Immature natural killer cell (primary cell): ENCODE results near the gene STAM. TPM values are rescaled to one million over a fixed set of nuclear protein-coding genes. Genes with fewer than 3 reads are reported as not detected.
"Not testable (repeated sequence)": the region's sequence is repeated elsewhere in the genome, so short reads cannot be mapped to it uniquely, and the experiment has no call there.

ENCODE experiments used
- DNase-seq, 3 donors: peaks; one replicate each; pipeline ENCODE4 v3.0.0; 2022; ENCODE audit warnings: mixed read lengths in 1 of 3
- H3K27ac Mint-ChIP-seq, 6 donors: one replicate each; pipeline ENCODE4 v1.8.0; 2020; ENCODE audit warnings: mixed read lengths in 6 of 6, mild to moderate bottlenecking in 5 of 6, inconsistent platforms in 4 of 6, moderate library complexity in 3 of 6
- H3K27me3 Mint-ChIP-seq, 3 donors: one replicate each; pipeline ENCODE4 v1.8.0; 2020 to 2021; ENCODE audit warnings: low read depth in 3 of 3, mild to moderate bottlenecking in 3 of 3, mixed read lengths in 3 of 3, moderate library complexity in 3 of 3, inconsistent platforms in 1 of 3
- H3K36me3 Mint-ChIP-seq, 3 donors: one replicate each; pipeline ENCODE4 v1.8.0; 2020; ENCODE audit warnings: mixed read lengths in 3 of 3, inconsistent platforms in 2 of 3, mild to moderate bottlenecking in 2 of 3
- H3K4me1 Mint-ChIP-seq, 2 donors: one replicate each; pipeline ENCODE4 v1.8.0; 2020; ENCODE audit warnings: inconsistent platforms in 2 of 2, mild to moderate bottlenecking in 2 of 2, mixed read lengths in 2 of 2, moderate library complexity in 1 of 2
- H3K4me3 Mint-ChIP-seq, 5 donors: one replicate each; pipeline ENCODE4 v1.8.0; 2020; ENCODE audit warnings: mild to moderate bottlenecking in 5 of 5, mixed read lengths in 5 of 5, inconsistent platforms in 3 of 5, moderate library complexity in 3 of 5
- H3K9me3 Mint-ChIP-seq, 6 donors: one replicate each; pipeline ENCODE4 v1.8.0; 2020; ENCODE audit warnings: mild to moderate bottlenecking in 6 of 6, mixed read lengths in 6 of 6, inconsistent platforms in 4 of 6, moderate library complexity in 3 of 6
- polyA plus RNA-seq, 3 donors: library from polyadenylated mRNA; unstranded; fragments of 300-500 nt; fragmentation: Illumina TruSeq; gene quantifications; one replicate each; pipeline ENCODE4 v1.2.3, GENCODE V29; 2021

STAM gene
- polyA plus RNA-seq, 3 donors from 2014 or later, result 7.3 to 10.0 (median 7.9) TPM

GRCh38 chr10:17626656-17627055, 17.3 kb upstream of the STAM start:
- Mint-ChIP-seq H3K4me3 (no peak overlapping the region), H3K9me3 (no peaks in the 10 kb centered on the region), H3K36me3 (no peaks in the 10 kb centered on the region), H3K4me1 (no peaks in the 10 kb centered on the region), H3K27ac (no peak overlapping the region), H3K27me3 (peaks cover 0 to 9% (median 3%) of the 10 kb centered on the region in 3 donors)
- DNase-seq, result no peak

GRCh38 chr10:17632590-17632989, 11.4 kb upstream of the STAM start:
- H3K4me1 Mint-ChIP-seq, H3K27me3 Mint-ChIP-seq, H3K9me3 Mint-ChIP-seq, DNase-seq, H3K4me3 Mint-ChIP-seq, H3K36me3 Mint-ChIP-seq, H3K27ac Mint-ChIP-seq: not testable (repeated sequence)

- Mint-ChIP-seq H3K9me3 (no peaks in the 10 kb centered on the region), H3K4me3 (no peak overlapping the region), H3K27ac (no peak overlapping the region), H3K36me3 (no peaks in the 10 kb centered on the region), H3K27me3 (peaks cover 0 to 3% (median 0%) of the 10 kb centered on the region in 3 donors), H3K4me1 (no peaks in the 10 kb centered on the region)
- no peak for DNase-seq
Observed at GRCh38 chr10:17633353-17633752, 10.6 kb upstream of the STAM start.

- H3K27ac Mint-ChIP-seq, result no peak overlapping the region
- H3K36me3 Mint-ChIP-seq, result peaks cover 0 to 6% (median 0%) of the 10 kb centered on the region in 3 donors
- peaks cover 0 to 6% (median 3%) of the 10 kb centered on the region in 3 donors for H3K27me3 Mint-ChIP-seq
- peaks cover under 1 to 11% of the 10 kb centered on the region in 2 donors for H3K4me1 Mint-ChIP-seq
- no peaks in the 10 kb centered on the region for H3K9me3 Mint-ChIP-seq
- no peak for DNase-seq
- H3K4me3 Mint-ChIP-seq, result no peak overlapping the region
Observed at GRCh38 chr10:17637869-17638268, 6.1 kb upstream of the STAM start.

GRCh38 chr10:17640331-17640816, 3.6 kb upstream of the STAM start:
- Mint-ChIP-seq H3K36me3 (peaks cover 0 to 6% (median 0%) of the 10 kb centered on the region in 3 donors), H3K27ac (no peak overlapping the region), H3K27me3 (peaks cover 9 to 20% (median 12%) of the 10 kb centered on the region in 3 donors), H3K9me3 (no peaks in the 10 kb centered on the region), H3K4me3 (no peak overlapping the region), H3K4me1 (peaks cover 22 to 36% of the 10 kb centered on the region in 2 donors)
- no peak for DNase-seq

- Mint-ChIP-seq H3K27ac (peak overlapping the region; percentile 99 to 100 (median 100)), H3K36me3 (peaks cover 0 to 6% (median 0%) of the 10 kb centered on the region in 3 donors), H3K4me3 (peak overlapping the region; percentile 92 to 99 (median 99)), H3K4me1 (peaks cover 47 to 66% of the 10 kb centered on the region in 2 donors), H3K27me3 (peaks cover 13 to 18% (median 17%) of the 10 kb centered on the region in 3 donors), H3K9me3 (no peaks in the 10 kb centered on the region)
- DNase-seq, result no peak
Observed at GRCh38 chr10:17643339-17643754, 604 bp upstream of the STAM start.

GRCh38 chr10:17644485-17644943, 563 bp downstream of the STAM start:
- H3K4me1 Mint-ChIP-seq, result peaks cover 56 to 78% of the 10 kb centered on the region in 2 donors
- H3K36me3 Mint-ChIP-seq, result peaks cover 0 to 6% (median 0%) of the 10 kb centered on the region in 3 donors
- peak overlapping the region; percentile 99 to 100 (median 100) for H3K27ac Mint-ChIP-seq

GRCh38 chr10:17645621-17646345, 1.8 kb downstream of the STAM start:
- H3K9me3 Mint-ChIP-seq, result no peaks in the 10 kb centered on the region

More at GRCh38 chr10:17644485-17644943, 563 bp downstream of the STAM start:
- no peak for DNase-seq
- peaks cover 13 to 21% (median 20%) of the 10 kb centered on the region in 3 donors for H3K27me3 Mint-ChIP-seq
- peak overlapping the region; percentile 92 to 99 (median 99) for H3K4me3 Mint-ChIP-seq
- H3K9me3 Mint-ChIP-seq, result no peaks in the 10 kb centered on the region

GRCh38 chr10:17647326-17647725, 3.4 kb downstream of the STAM start:
- peaks cover 11 to 21% (median 20%) of the 10 kb centered on the region in 3 donors for H3K27me3 Mint-ChIP-seq
- DNase-seq, result no peak
- H3K9me3 Mint-ChIP-seq, result no peaks in the 10 kb centered on the region
- peak overlapping the region in 2 of 5 donors; percentile 21 to 44 for H3K4me3 Mint-ChIP-seq
- H3K36me3 Mint-ChIP-seq, result no peaks in the 10 kb centered on the region
- peak overlapping the region in 5 of 6 donors; percentile 54 to 83 (median 77) for H3K27ac Mint-ChIP-seq
- peaks cover 78 to 96% of the 10 kb centered on the region in 2 donors for H3K4me1 Mint-ChIP-seq

More at GRCh38 chr10:17645621-17646345, 1.8 kb downstream of the STAM start:
- H3K36me3 Mint-ChIP-seq, result no peaks in the 10 kb centered on the region
- H3K27me3 Mint-ChIP-seq, result peaks cover 11 to 21% (median 20%) of the 10 kb centered on the region in 3 donors
- H3K4me1 Mint-ChIP-seq, result peaks cover 67 to 90% of the 10 kb centered on the region in 2 donors
- no peak for DNase-seq
- H3K4me3 Mint-ChIP-seq, result peak overlapping the region; percentile 92 to 99 (median 99)
- peak overlapping the region; percentile 74 to 100 (median 100) for H3K27ac Mint-ChIP-seq

GRCh38 chr10:17648243-17649035, 4.5 kb downstream of the STAM start:
- H3K4me3 Mint-ChIP-seq, result peak overlapping the region; percentile 50 to 74 (median 66)

GRCh38 chr10:17649052-17649451, 5.1 kb downstream of the STAM start:
- no peak for DNase-seq
- Mint-ChIP-seq H3K27ac (peak overlapping the region; percentile 53 to 93 (median 86)), H3K36me3 (peaks cover 4 to 8% (median 7%) of the 10 kb centered on the region in 3 donors), H3K9me3 (peaks cover 0 to 4% (median under 1%) of the 10 kb centered on the region in 6 donors), H3K4me3 (peak overlapping the region; percentile 56 to 74 (median 66)), H3K27me3 (peaks cover 8 to 12% (median 11%) of the 10 kb centered on the region in 3 donors), H3K4me1 (peaks cover 75 to 99% of the 10 kb centered on the region in 2 donors)

More at GRCh38 chr10:17648243-17649035, 4.5 kb downstream of the STAM start:
- peak; percentile 84 to 86 (median 85) for DNase-seq
- H3K27ac Mint-ChIP-seq, result peak overlapping the region; percentile 53 to 93 (median 84)
- peaks cover 11 to 18% (median 17%) of the 10 kb centered on the region in 3 donors for H3K27me3 Mint-ChIP-seq
- peaks cover 0 to 4% (median under 1%) of the 10 kb centered on the region in 6 donors for H3K9me3 Mint-ChIP-seq
- peaks cover 76 to 99% of the 10 kb centered on the region in 2 donors for H3K4me1 Mint-ChIP-seq
- peaks cover 2 to 3% (median 2%) of the 10 kb centered on the region in 3 donors for H3K36me3 Mint-ChIP-seq

- H3K4me3 Mint-ChIP-seq, result no peak overlapping the region
- peaks cover 4 to 8% (median 7%) of the 10 kb centered on the region in 3 donors for H3K36me3 Mint-ChIP-seq
Observed at GRCh38 chr10:17649836-17650235, 5.9 kb downstream of the STAM start.

GRCh38 chr10:17650416-17650815, 6.5 kb downstream of the STAM start:
- peaks cover 4 to 7% (median 6%) of the 10 kb centered on the region in 3 donors for H3K27me3 Mint-ChIP-seq
- peaks cover 70 to 97% of the 10 kb centered on the region in 2 donors for H3K4me1 Mint-ChIP-seq
- H3K9me3 Mint-ChIP-seq, result peaks cover 0 to 4% (median under 1%) of the 10 kb centered on the region in 6 donors
- H3K36me3 Mint-ChIP-seq, result peaks cover 4 to 8% (median 7%) of the 10 kb centered on the region in 3 donors
- H3K4me3 Mint-ChIP-seq, result no peak overlapping the region
- no peak for DNase-seq
- H3K27ac Mint-ChIP-seq, result peak overlapping the region in 3 of 6 donors; percentile 12 to 87 (median 46)

More at GRCh38 chr10:17649836-17650235, 5.9 kb downstream of the STAM start:
- peaks cover 70 to 97% of the 10 kb centered on the region in 2 donors for H3K4me1 Mint-ChIP-seq
- H3K27ac Mint-ChIP-seq, result peak overlapping the region in 5 of 6 donors; percentile 18 to 92 (median 72)
- no peak for DNase-seq
- peaks cover 0 to 4% (median under 1%) of the 10 kb centered on the region in 6 donors for H3K9me3 Mint-ChIP-seq
- H3K27me3 Mint-ChIP-seq, result peaks cover 4 to 7% (median 6%) of the 10 kb centered on the region in 3 donors
